HG02852 (cell line): Measurements from ENCODE around the gene SLC7A9.
A peak's percentile ranks its signal among the peaks of the same experiment; 100 is the strongest.

Experiments used
- ATAC-seq: cut with Tn5 transposase; IDR thresholded peaks from one replicate; pipeline ENCODE4 v1.9.1; 2021; ENCODE audit warnings: mild to moderate bottlenecking, moderate library complexity; ENCODE audit not compliant: unreplicated experiment

The SLC7A9 gene

DNA sequence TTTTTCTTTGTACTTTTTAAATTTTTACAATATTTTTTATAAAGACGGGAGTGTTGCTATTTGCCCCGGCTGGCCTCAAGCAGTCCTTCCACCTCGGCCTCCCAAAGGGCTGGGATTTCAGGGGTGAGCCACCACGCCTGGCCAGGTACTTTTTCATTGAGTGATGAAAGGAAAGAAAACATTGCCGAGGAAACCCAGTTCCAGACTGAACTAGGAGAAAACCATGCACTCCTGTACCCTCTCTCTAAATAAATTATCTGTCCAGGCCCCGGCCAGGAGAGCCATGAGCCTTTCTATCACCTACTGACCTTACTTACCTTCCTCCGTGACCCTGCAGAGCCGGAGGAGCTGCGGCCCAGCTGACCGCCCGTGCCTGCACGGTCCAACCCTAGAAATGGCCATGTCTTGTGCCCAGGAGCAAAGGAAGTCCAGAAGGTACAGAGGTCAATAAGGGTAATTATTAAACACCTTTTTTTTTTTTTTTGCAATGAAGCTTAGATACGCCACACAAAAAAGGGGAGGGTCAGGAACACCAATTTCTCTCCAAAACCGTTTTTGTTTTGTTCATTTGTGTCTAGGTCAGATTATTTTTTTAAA is at the start of gene SLC7A9:
SLC7A9 (minus strand) TSS at position 399 of the 597 bp plus-strand sequence. CDS start 1,233 bp downstream, outside the sequence.
- no peak for ATAC-seq

DNA sequence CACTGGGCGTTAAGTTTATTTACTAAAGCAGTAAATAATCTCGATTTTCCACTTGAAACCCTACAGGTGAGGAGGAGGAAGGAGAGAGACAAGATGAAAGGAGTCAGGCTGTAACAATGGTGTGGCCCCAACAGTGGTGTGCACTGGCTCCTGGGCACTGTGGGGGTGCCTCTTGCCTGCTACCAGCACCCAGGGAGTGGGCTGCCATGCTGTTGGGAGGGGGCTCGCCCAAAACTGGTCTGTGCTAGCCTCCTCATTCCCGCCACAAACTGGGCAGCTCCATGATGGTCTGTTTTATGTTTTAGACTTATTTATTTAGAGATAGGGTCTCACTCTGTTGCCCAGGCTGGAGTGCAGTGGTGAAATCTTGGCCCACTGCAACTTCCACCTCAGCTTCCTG is 49.8 kb upstream of the SLC7A9 start:
- no peak for ATAC-seq

DNA sequence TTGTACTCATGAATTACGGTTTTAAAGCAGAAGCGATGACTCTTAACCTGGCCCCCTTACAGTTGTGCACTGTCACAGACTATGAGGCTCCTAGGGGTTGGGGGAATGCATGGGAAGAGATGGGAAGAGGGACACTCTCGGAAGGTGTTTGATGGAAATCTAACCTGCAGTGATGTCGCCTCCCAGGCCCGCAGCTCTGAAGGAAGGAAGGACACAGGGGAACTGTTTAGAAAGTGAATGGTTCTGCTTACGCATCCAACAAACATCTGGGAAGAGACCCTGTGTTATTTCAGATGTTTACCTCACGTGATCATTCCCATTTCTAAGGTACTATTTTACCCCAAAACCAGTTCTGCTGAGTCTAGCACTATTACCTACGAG is 48.0 kb upstream of the SLC7A9 start:
- ATAC-seq, result no peak

DNA sequence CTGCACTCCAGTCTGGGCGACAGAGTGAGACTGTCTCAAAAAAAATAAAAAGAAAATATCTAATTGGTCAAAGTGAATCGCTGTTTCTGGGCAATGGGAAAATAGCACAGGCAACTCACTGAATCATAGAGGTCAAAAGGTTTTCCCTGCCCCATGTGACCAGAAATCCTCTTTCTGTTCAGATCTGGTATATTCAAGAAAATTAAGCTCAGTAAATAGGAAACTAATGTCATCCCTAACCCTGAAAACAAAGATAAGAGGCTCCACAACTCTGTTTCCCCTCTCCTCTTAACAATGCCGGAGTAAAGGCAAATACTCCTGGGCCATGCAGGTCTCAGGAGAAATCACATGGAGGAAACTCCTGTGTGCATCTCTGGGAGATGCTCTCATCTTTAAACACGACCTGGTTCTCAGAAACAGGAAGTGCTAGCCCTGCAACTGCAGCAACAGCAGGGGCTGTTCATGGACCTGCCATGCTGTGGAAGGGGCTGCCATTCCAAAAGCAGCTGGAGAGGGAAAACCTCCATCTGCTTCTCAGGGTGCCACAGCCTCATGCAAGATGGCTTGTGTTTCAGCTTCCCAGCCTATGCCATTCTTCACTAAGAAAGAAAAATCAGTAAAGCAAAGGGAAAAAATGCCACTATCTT is 47.5 kb upstream of the SLC7A9 start:
- no peak for ATAC-seq

DNA sequence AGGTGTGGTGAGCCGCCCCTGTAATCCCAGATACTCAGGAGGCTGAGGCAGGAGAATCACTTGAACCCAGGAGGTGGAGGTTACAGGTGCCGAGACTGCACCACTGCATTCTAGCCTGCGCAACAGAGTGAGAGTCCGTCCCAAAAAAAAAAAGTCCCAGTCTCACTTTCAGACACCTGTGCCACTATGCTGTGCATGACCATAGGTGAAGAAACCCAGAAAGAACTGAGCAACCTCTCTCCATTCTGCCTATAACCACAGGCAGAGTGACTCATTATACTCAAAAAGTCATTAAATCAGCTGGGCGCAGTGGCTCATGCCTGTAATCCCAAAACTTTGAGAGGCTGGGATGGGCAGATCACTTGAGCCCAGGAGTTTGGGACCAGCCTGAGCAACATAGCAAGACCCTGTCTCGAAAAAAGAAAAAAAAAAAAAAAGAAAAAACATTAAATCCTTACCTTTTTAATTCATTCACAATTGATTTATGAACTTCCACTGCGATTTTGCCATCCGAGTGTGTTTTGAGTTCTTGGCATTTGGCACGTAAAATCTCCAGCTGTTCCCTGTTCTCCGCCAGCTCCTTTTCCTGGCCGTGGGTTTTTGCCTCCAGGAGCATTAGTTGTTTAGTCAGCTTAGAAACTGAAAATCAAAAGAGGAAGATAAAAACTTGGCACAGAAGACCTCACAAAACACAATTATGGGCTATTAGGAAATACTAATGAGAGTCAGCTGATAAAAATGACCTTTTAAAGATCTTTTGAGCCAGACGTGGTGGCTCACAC is 45.5 kb upstream of the SLC7A9 start:
- no peak for ATAC-seq

DNA sequence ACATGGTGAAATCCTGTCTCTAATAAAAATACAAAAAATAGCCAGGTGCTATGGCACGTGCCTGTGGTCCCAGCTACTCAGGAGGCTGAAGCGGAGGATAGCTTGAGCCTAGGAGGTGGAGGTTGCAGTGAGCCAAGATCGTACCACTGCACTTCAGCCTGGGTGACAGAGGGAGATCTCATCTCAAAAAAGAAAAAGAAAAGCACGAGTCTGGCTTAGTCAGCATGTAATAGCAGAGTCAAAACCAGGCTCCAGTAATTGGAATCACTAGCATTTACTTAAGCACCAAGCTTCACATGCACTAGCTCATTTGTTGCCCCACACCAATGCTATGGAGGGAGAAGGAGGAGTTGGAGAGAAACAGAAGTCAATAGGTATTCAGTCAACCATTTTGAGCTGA is 41.9 kb upstream of the SLC7A9 start:
- no peak for ATAC-seq

DNA sequence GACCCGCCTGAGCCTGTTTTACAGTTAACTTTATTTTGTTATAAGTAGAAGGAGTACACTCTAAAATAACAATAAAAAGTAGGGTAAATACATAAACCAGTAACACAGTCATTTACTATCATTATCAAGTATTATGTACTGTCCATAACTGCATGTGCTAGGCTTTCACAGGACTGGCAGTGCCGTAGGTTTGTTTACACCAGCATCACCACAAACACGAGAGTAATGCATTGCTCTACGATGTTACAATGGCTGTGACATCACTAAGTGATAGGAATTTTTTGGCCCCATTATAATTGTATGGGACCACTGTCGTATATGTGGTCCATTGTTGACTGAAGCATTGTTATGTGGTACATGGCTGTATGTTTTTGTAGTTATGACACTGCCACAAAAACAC is 41.3 kb upstream of the SLC7A9 start:
- ATAC-seq, result no peak

DNA sequence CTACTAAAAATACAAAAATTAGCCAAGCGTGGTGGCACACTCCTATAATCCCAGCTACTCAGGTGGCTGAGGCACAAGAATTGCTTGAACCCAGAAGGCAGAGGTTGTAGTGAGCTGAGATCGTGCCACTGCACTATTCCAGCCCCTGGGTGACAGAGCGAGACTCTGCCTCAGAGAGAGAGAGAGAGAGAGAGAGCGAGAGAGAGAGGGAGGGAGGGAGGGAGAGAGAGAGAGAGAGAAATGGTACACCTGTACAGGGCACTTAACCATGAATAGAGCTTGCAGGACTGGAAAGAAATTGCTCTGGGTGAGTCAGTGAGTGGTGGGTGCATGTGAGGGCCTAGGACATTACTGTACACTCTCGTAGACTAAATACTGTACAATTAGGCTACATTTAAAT is 40.5 kb upstream of the SLC7A9 start:
- no peak for ATAC-seq

DNA sequence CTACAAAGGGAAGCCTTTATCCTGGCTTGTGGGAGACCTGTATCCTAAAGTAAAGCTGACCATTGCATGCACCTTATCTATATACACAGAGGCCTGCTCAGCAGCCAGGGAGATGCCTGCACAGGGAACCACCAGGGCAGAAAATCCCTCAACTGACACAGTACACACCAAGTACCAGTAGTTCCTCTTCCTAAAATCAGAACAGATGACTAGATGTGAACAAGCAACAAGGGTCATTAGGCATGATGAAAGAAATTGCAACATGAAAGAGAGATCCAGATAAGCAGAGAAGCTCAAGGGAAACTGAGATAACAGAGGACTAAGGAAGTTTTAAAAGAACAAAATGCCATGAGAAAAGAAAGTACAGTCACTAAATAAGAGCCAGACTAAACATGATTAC is 39.7 kb upstream of the SLC7A9 start:
- no peak for ATAC-seq

DNA sequence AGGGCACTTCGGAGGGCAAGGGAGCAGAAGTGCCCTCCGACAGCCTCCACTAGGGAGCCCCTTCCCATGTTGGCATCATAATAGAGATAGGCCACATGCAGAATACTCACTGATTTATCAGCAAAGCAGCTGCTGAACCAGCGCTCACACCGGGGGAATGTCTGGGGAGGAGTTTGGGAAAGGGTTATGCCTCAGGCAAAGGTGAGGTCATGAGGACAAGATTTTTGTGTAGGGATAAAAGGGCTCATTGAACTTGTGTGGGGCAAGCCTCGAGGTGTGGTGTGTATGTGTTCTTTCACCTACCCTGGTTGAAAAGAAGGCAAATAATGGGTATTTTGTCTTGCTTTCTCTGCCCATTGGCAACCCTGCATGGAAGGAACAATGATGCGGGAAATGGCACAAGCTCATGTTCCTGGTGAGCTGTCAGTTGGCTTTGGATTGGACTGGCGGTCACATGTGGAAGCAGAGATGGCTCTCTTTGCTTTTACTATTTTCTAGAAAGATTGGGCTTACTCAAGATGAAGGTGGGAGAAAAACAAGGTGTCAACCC is 39.1 kb upstream of the SLC7A9 start:
- no peak for ATAC-seq

DNA sequence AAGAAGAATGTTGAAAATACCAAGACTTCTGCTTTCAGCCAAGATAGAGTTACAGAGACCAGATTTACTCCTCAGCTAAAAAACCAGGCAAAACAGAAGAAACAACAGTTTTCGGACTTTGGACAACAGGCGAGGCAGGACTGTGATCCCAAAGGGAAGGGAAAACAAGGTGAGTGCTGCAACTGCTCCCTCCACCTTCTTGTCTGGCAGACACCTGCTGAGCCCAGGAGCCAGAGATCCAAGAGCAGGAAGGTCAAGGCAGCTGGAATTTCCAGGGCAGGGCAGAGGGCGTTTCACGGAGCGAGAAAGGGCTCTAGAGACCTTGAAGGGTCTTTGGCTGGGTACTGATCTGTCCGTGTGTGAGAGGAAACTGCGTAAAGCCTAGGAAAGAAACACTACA is 32.9 kb upstream of the SLC7A9 start:
- no peak for ATAC-seq

DNA sequence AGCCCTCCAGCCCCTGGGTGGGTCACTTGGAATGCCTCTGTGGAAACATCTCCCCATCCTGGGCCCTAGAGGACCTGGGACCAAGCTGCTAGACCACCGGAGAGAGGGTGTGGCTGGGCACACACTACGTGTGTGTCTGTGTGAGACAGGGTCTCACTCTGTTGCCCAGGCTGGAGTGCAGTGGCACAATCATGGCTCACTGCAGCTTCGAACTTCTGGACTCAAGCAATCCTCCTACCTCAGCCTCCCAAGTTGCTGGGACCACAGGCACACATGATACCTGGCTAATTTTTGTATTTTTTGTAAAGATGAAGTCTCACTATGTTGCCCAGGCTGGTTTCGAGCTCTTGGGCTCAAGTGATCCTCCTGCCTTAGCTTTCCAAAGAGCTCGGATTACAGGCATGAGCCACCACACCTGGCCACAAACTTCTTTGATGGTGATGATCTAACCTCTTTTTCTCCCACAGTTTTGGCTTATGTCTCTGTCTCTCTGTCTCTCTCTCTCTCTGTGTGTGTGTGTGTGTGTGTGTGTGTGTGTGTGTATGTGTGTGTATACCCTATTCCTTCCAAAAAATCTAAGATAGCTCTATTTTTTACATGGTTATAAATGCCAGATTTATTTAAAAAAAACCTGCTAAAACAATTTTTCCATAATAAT is 32.1 kb upstream of the SLC7A9 start:
- ATAC-seq, result no peak

DNA sequence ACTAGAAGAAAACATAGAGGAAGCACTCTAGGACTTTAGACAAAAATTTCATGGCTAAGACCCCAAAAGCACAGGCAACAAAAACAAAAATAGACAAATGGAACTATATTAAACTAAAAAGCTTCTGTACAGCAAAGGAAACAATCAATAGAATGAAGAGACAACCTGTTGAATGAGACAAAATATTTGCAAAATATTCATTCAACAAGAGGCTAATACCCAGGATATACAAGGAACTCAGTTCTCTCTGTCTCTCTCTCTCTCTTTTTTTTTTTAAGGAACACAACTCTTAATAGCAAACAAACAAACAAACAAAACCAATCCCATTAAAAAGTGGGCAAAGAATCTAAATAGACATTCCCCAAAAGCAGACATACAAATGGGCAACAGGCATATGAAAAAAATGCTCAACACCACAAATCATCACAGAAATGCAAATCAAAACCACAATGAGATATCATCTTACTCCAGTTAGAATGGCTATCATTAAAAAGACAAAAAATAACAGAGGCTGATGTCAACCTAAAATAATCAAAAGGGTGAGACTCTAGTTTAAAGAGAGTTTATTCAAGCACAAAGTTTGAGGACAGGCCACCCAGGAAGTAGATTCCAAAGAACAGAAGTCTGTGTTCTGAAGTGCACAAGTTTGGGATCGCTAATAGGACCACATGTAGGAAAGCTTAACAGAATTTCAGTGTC is 27.1 kb upstream of the SLC7A9 start:
- ATAC-seq, result no peak

DNA sequence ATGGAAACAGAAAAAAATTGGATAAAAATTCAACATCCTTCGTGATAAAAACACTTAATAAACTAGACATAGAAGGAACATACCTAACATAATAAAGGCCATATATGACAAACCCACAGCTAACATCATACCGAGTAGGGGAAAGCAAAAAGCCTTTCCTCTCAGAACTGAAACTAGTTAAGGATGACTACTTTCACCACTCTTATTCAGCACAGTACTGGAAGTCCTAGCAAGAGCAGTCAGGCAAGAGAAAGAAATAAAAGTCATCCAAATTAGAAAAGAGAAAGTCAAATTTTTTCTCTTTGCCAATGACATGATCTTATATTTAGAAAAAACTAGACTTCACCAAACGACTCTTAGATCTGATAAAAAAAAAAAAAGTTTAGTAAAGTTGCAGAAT is 25.8 kb upstream of the SLC7A9 start:
- ATAC-seq, result peak; percentile 90

DNA sequence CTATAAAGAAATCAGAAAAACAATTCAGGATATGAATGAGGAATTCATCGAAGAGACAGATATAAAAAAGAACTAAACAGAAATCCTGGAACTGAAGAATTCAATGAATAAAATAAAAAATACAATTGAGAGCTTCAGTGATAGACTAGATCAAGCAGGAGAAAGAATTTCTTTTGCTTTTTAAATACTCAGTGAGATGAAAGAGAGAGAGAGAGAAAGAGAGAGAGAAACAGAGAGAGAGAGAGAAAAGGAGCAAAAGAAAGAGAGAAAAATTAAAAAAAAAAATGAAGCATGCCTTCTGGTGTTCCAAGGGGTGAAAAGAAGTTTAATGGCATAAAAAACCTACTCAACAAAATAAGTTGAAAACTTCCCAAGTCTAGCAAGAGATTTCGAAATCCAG is 22.0 kb upstream of the SLC7A9 start:
- ATAC-seq, result no peak

DNA sequence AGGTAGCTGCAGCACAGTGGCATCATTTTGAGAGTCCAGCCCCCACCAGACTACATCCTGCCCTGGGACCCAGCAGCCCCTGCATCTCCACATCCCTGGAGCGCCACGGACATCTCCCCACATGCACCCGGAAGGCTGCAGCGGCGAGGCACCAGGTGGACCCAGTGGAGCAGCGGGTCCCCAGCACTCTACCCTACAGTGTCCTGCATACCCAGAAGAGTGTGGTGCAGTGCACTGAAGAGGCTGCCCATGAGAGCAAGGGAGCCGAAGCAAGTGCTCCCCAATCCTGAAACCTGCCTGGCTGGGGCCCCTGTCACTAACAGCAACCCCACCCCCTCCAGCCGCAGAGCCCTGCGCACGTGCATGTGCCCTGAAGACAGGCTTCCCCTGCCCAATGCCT is 21.3 kb upstream of the SLC7A9 start:
- ATAC-seq, result no peak

DNA sequence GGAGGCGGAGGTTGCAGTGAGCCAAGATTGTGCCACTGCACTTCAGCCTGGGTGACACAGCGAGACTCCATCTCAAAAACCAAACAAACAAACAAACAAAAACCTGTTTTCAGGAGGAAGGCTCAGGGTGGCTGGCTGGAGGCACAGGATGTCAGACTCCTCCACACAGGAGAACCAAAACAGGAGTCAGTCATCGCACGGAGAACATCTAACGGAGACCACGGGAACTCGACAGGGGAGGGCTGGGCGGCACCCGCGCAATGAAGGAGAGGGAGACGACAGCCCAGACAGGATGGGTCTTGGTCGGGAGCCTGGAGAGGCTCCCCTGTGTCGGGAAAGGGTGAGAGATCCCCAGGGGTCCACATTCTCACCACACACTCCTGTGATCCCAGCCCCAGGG is 20.8 kb upstream of the SLC7A9 start:
- no peak for ATAC-seq

DNA sequence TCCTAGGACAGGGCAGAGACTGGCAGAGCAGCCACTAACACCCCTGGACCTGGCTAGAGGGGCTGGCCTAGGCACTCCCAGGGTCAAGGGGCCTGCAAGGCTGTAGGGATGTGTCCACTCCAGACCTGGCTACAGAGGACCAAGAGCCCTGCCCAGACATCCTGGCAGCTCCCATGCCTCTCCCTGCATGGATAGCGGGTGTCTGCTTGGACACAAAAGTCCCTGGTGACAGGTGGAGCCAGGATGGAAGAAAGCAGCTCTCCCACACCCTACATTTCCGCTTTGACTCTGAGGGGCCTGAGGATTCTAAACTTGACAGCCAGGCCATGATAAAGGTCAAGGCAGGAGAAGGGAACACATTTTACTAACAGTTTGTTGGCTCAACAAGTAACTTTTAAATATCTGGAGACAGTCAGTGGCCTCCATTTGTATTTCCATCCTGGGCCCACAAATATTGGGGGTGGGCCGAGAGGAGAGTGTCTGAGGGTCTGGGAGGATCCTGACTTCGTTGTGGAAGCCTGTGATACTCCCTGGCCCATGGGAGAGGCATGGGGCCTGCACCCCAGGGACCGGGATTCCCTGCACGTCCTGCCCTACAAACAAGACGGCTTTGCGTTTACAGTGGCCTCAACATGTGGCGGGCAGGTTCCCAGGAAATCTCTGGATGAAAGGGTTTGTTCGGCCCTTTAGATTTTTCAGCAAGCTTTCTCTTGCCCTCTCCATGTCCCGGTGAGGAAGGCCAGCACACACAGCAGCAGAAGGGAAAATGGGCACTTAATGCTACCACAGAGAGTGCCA is 19.8 kb upstream of the SLC7A9 start:
- no peak for ATAC-seq

DNA sequence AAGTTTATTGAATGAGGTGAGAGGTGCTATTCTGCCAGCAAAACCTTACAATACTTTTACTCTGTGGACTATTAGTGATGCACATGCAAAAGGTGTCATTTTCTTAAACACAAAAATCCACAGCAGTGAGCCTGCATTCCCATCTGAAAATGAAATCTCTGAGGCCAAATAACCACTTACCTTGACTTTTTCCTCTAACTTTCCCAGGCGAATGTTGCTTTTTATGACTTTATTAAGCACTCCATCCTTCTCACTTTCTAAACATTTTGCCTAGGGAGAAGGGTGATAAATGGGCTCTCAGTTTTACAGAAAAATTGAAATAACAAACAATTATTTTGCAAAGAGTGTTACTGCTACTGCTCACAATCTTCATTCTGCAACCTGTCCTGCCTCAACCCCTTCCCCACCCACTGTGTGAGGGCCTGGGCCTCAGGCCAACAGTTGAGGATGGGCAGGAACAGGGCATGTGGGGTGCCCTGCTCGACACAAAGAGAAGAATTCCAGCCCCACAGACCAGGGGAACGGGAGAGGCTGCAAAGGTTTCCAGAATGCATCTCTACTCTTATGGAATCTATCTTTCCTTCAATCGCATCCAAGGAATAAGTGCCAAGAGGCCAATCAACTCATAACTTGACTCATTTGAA is 18.1 kb upstream of the SLC7A9 start:
- ATAC-seq, result no peak

DNA sequence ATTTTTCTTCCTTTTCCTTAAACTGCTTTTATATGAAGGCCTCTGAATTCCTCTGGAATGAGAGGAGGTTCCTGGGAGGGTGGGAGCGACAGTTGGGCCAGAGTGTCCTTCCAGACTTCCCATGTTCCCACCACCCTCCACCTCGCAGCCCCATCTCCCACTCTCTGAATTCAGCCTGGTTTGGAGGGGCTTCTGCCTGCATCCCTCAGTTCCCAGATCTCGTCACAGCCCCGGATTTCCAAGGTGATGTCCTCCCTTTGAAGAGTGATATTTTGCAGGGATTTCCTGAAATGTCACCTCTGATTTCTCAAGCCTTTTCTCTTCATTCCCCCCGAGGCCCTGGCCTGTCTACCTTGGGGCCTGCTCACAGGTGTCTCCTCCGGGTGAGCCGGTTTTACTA is 16.7 kb upstream of the SLC7A9 start:
- ATAC-seq, result no peak
